ENCODE results near the gene NUDT2. TPM values are rescaled to one million over a fixed set of nuclear protein-coding genes. Genes with fewer than 3 reads are reported as not detected.

NUDT2 gene
- total and polyA plus RNA-seq, 5 experiments from 2014 or later, result 18.9 to 71.2 (median 28.0) TPM

GRCh38 chr9:34374339-34374738 is 45.0 kb downstream of the NUDT2 start:
- Mint-ChIP-seq H3K9me3 (no peaks in the 10 kb centered on the region), H3K4me1 (peaks cover 18 to 30% (median 27%) of the 10 kb centered on the region in 4 donors), H3K27me3 (no peaks in the 10 kb centered on the region), H3K36me3 (peaks cover 0 to 2% (median 0%) of the 10 kb centered on the region in 3 donors), H3K4me3 (peak overlapping the region in 1 of 10 donors; percentile 25), H3K27ac (peak overlapping the region in 3 of 10 donors; percentile 3 to 22 (median 3))
- POLR2A ChIA-PET, result interaction anchor here (0.6 kb wide), 2 partner anchors 106 to 336 kb away, joined by 4 read pairs; no protein-coding TSS in a partner anchor
- DNase-seq, result no peak
- no peak for ATAC-seq

DNA sequence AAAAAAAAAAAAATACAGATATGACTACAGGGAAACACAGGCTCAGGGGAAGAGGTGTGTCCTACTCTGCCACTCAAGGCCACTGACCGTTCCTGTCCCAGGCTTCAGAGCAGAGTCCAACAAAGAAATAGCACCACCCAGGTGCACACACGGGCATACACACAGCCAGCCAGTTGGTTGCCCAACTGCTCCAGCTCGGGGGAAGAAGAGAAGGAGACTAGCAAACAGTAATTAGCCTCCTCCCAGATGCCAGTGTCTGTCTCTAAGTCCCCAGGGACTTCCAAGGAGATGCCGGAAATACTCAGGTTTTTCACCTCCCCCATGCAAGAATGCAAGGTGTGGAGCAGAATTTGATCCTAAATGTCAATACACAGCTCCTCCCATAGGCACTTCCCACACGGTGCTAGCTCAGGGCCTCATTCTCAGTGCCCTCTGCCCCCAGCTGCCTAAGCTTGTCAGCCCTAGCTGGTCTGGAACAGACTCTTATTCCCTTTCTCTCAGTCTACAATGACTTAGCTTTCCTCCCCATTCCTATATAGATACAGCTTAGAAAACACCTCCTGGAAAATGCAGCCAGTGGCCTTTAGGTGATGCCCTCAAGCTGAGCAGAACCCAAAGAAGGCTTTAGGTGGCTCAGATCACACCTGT is 45.7 kb downstream of the NUDT2 start:
- H3K27me3 Mint-ChIP-seq, result no peaks in the 10 kb centered on the region

GRCh38 chr9:34375901-34376595 is 46.7 kb downstream of the NUDT2 start:
- POLR2A ChIA-PET, result interaction anchor here (1.3 to 3.6 kb wide), 4 partner anchors 45 to 327 kb away, joined by 4 to 27 read pairs (median 8); partner anchors contain the start of genes KIF24, NUDT2, UBAP1 and UBAP2

More for the DNA sequence above, 45.7 kb downstream of the NUDT2 start:
- Mint-ChIP-seq H3K4me1 (peaks cover 23 to 37% (median 33%) of the 10 kb centered on the region in 4 donors), H3K4me3 (peak overlapping the region; percentile 69 to 95 (median 93)), H3K36me3 (no peaks in the 10 kb centered on the region), H3K9me3 (no peaks in the 10 kb centered on the region), H3K27ac (peak overlapping the region in 8 of 10 donors; percentile 30 to 92 (median 72))
- POLR2A ChIA-PET, result interaction anchor here (3.6 kb wide), 1 partner anchor 43 kb away, joined by 27 read pairs; the partner anchor contains the start of genes KIF24 and NUDT2
- ATAC-seq (no peak), DNase-seq (no peak)

DNA sequence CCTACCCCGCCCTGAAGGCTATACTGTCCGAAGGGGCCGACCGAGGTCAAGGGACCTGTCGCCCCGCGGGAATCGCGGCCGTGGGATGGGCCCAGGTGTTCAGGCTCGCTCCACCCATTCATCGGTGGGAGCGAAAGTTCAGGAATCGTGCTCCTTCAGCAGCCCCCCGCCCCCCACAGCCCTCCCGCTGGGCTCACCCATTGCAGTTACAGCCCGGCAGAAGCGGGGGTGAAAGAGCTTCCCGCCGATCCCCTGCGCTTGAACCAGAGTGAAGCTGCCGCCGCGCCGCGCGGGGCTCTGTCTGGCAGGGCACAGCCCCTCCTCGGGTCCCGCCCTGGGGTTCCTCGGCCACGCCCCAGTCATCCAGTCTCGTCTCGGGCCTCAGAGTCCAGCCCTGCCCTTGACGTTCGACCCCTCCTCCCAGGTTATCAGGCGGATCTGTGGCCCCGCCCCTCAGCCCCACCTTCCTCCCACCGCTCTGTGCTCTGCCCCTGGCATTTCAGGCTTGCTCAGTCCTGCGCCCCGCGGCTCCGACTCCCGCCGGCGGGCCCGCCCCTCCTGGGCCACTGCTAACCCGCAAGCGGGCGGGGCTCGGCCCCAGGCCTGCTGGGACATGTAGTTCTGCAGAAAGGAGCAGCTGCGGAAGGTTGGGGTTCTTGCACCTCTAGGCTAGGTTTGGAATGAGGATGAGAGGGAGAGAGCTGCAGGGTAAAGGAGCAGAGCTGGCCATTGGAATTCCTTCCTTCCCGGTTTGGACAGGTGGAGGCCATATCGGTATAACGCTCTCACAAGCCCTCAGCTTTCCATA is 47.4 kb downstream of the NUDT2 start, which contains the start of gene MYORG:
MYORG (minus strand) TSS at position 303 of the 808 bp plus-strand sequence. CDS start 3,955 bp downstream, outside the sequence.
- peak within 1 kb of the TSS; percentile 36 to 92 (median 88) for H3K27ac Mint-ChIP-seq
- peaks cover 29 to 55% (median 50%) of the 10 kb centered on the region in 4 donors for H3K4me1 Mint-ChIP-seq
- no peaks in the 10 kb centered on the region for H3K36me3 Mint-ChIP-seq
- DNase-seq (peak; percentile 85 to 98 (median 95)), ATAC-seq (peak; percentile 76 to 80)
- H3K4me3 Mint-ChIP-seq, result peak within 1 kb of the TSS; percentile 83 to 95 (median 93)
- no peaks in the 10 kb centered on the region for H3K27me3 Mint-ChIP-seq
- no peaks in the 10 kb centered on the region for H3K9me3 Mint-ChIP-seq
- POLR2A ChIA-PET, result interaction anchor here (0.6 to 3.6 kb wide), 6 partner anchors 10 to 563 kb away, joined by 3 to 27 read pairs (median 4); partner anchors contain the start of genes KIF24, NUDT2, UBAP1 and UBAP2

More at GRCh38 chr9:34375901-34376595, 46.7 kb downstream of the NUDT2 start:
- H3K27ac Mint-ChIP-seq, result peak overlapping the region; percentile 36 to 92 (median 80)
- H3K27me3 Mint-ChIP-seq, result no peaks in the 10 kb centered on the region
- ATAC-seq (peak; percentile 10 to 18), DNase-seq (peak in 8 of 10 donors; percentile 27 to 76 (median 45))
- H3K9me3 Mint-ChIP-seq, result no peaks in the 10 kb centered on the region
- H3K36me3 Mint-ChIP-seq, result no peaks in the 10 kb centered on the region
- H3K4me3 Mint-ChIP-seq, result peak overlapping the region; percentile 83 to 95 (median 93)
- peaks cover 26 to 47% (median 43%) of the 10 kb centered on the region in 4 donors for H3K4me1 Mint-ChIP-seq

DNA sequence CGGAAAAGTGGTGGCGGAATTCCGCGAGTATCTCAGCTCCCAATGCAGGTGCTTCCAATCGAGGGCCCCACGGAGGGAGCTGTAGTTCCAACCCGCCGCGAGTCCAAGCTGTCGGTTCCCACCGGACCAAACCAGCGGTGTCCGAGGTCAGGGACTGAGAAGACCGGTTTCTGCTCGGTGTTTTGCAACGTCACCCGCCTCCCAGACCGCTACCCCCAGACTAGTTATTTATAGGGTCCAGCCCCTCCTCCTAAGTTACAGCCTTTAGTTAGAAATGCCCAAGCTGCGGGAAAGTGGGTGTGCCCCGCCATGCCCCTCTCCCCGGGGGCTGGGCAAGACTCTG is 48.0 kb downstream of the NUDT2 start:
- DNase-seq (peak in 1 of 10 donors; percentile 64), ATAC-seq (no peak)
- no peaks in the 10 kb centered on the region for H3K36me3 Mint-ChIP-seq
- peaks cover 30 to 56% (median 51%) of the 10 kb centered on the region in 4 donors for H3K4me1 Mint-ChIP-seq
- peak overlapping the region in 1 of 10 donors; percentile 29 for H3K27ac Mint-ChIP-seq
- peak overlapping the region; percentile 83 to 95 (median 93) for H3K4me3 Mint-ChIP-seq
- H3K9me3 Mint-ChIP-seq, result no peaks in the 10 kb centered on the region
- H3K27me3 Mint-ChIP-seq, result no peaks in the 10 kb centered on the region
- POLR2A ChIA-PET, result interaction anchor here (0.6 to 3.6 kb wide), 4 partner anchors 11 to 564 kb away, joined by 3 to 27 read pairs (median 8); partner anchors contain the start of genes KIF24 and NUDT2

DNA sequence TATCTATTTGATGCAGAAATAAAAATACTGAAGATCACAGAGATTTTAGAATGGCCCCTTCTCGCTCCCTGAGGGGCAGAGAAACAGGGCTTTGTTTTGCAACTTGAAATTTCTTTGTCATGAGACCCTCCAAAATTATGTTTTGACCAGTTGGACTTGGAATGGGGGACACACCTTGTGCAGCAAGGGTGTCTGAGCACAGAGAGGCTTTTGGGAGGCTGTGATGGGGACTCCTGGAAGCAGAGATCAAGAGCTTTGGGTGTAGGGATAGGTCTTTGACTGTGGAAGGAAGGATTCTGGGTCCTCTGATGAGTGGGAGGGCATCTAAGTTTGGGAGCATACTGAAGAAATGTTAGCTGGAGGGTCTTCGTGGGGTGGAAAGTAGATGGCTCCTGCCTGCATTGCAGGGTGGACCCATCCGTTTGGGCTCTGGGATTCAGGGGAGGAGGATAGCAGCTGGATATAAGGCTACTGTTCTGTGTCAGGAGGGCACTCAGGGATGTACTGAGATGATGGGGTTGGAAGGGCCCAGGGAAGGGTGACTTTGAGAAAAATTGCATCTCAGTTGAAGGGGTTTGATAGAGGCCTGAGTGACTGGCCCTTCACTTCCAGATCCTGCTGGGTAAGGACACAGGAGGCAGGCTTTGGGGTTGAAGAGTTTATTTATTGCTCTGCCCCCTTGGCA is 49.1 kb downstream of the NUDT2 start:
- H3K4me1 Mint-ChIP-seq, result peaks cover 30 to 62% (median 53%) of the 10 kb centered on the region in 4 donors
- POLR2A ChIA-PET, result interaction anchor here (0.6 to 3.6 kb wide), 11 partner anchors 28 to 562 kb away, joined by 3 to 27 read pairs (median 4); partner anchors contain the start of genes DCAF12, KIF24, NUDT2 and UBE2R2
- H3K27ac Mint-ChIP-seq, result peak overlapping the region in 4 of 10 donors; percentile 12 to 96 (median 66)

DNA sequence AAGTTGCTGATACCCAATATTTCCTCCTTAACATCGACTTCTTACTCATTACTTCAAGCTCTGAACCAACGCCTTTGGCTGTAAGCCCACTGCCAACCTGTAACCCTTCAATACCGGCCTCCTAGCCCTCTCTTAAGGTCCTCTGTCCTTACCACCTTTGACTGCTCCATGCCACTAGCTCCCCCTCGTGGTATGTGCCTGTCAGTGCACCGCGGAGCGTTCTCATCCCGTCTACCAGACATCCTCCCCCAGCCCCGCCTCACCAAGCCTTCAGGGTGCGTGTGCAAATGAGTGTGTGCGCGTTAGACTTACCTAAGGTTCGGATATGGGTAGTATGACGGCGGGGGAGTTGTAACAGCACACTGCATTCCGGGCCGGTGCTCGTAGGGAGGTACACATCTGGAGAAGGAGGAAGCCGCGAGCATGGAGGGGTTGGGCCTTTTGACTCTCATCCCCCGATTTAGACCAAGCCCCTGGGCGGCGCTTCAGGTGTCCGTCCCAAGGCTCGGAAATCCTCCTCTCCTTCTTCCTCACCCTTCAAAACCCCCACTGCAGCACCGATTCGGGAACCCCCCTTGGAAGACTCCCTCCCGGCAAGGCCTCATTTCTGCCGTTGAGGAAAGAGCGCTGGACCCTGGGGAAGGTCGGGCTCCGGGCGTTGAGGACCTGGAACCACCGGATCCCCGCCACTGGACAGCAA is 50.1 kb downstream of the NUDT2 start:
- POLR2A ChIA-PET, result interaction anchor here (0.6 to 2.7 kb wide), 12 partner anchors 44 to 563 kb away, joined by 3 to 22 read pairs (median 3); partner anchors contain the start of genes DCAF12 and UBE2R2
- H3K27me3 Mint-ChIP-seq, result no peaks in the 10 kb centered on the region
- peak; percentile 77 to 93 (median 88) for DNase-seq
- no peaks in the 10 kb centered on the region for H3K36me3 Mint-ChIP-seq
- H3K9me3 Mint-ChIP-seq, result no peaks in the 10 kb centered on the region
- H3K27ac Mint-ChIP-seq, result peak overlapping the region; percentile 39 to 96 (median 88)
- H3K4me3 Mint-ChIP-seq, result peak overlapping the region; percentile 75 to 97 (median 90)
- H3K4me1 Mint-ChIP-seq, result peaks cover 32 to 62% (median 53%) of the 10 kb centered on the region in 4 donors
- ATAC-seq, result peak; percentile 28 to 29

More for the DNA sequence above, 49.1 kb downstream of the NUDT2 start:
- no peak for ATAC-seq
- Mint-ChIP-seq H3K36me3 (no peaks in the 10 kb centered on the region), H3K9me3 (no peaks in the 10 kb centered on the region), H3K4me3 (peak overlapping the region in 9 of 10 donors; percentile 33 to 87 (median 43)), H3K27me3 (no peaks in the 10 kb centered on the region)
- DNase-seq, result no peak

DNA sequence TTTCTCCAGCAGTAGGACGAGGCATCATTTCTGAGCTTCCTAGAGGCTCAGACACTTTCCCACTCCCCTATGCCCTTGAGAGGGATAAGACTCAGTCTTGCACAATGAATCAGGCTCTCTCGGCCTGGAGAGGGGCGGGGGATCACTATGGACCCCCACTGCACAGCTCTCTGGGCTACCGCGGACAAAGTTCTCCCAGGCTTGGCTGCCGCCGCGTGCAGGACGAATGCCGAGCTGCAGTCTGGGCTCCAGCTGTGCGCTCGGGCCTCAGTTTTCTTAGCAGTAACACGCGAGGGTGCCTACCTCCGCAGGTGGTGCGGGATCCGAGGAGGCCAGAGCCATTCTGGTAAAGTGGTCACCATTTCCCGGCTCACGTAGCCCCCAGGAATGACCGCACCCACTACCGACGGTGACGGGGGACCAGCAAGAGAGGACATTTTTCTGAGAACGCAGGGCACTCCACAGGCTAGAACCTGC is 50.7 kb downstream of the NUDT2 start:
- H3K36me3 Mint-ChIP-seq, result no peaks in the 10 kb centered on the region
- peak overlapping the region; percentile 75 to 97 (median 90) for H3K4me3 Mint-ChIP-seq
- no peak for DNase-seq
- peak overlapping the region in 9 of 10 donors; percentile 32 to 96 (median 88) for H3K27ac Mint-ChIP-seq
- POLR2A ChIA-PET, result interaction anchor here (0.9 to 2.7 kb wide), 10 partner anchors 42 to 564 kb away, joined by 3 to 22 read pairs (median 3); partner anchors contain the start of genes UBAP1 and UBE2R2
- no peak for ATAC-seq
- no peaks in the 10 kb centered on the region for H3K9me3 Mint-ChIP-seq
- H3K27me3 Mint-ChIP-seq, result no peaks in the 10 kb centered on the region
- H3K4me1 Mint-ChIP-seq, result peaks cover 32 to 62% (median 53%) of the 10 kb centered on the region in 4 donors

DNA sequence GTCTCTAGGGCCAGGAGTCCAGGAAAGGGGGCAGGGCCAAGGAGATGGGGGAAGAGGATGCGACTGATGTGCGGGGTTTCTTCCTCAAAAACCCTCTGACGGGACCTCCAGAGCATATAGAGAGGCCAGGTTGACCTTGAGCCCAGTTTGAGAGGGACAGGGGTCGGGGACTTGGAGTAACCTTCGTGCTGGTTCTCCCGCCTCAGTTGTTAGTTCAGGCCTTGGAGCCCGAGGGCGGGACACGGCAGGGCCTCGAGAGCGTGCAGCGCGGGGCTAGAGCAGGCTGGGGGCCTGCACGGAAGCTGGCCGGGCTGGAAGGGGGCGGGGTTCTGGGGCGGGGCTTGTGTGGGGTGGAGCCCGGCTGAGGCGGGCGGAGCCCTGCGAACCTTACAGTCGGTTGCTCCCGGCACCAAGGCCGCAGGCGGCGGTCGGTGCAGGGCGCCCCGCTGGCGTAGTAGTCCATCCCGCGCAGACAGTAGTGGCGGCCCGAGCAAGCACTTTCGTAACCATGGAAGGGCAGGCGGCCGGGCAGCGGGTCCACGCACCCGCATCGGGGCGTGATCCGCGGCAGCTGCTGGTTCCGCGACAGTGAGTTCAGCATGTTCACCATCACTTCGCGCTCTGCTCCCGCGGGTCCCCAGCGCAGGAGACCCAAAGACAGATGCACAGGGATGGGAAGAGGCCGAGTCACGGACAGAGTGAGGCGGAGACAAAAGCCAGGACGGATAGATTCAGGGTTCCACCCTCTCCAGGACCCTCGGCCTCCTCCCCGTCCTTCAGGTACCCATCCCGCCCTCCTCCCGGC is 51.3 kb downstream of the NUDT2 start:
- Mint-ChIP-seq H3K27ac (peak overlapping the region; percentile 32 to 96 (median 88)), H3K27me3 (no peaks in the 10 kb centered on the region), H3K9me3 (no peaks in the 10 kb centered on the region), H3K4me1 (peaks cover 32 to 55% (median 47%) of the 10 kb centered on the region in 4 donors), H3K36me3 (no peaks in the 10 kb centered on the region), H3K4me3 (peak overlapping the region; percentile 75 to 97 (median 90))
- POLR2A ChIA-PET, result interaction anchor here (0.6 to 2.7 kb wide), 12 partner anchors 12 to 1775 kb away, joined by 3 to 22 read pairs (median 3); partner anchors contain the start of genes UBAP1 and UBE2R2
- DNase-seq, result peak; percentile 51 to 84 (median 76)
- peak; percentile 47 to 60 for ATAC-seq

DNA sequence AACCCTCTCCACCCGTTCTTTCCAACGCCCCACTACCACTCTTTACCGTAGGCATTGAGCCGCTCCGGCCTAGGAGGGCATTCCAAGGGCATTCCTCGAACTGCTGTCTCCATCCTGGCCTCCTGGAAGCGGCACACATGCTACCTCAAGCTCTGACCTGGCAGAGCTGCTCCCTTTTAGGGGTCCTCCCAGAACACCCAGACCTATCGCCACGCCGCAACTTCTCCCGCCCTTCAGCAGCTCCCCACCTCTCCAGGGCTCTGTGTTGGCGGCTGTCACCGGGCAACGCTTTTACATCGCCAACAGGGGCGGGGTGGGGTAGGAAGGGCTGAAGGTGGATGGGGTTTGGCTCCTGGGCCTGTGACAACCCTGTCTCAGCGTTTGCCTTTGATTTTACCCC is 52.0 kb downstream of the NUDT2 start:
- ATAC-seq (peak in 1 of 2 donors; percentile 3), DNase-seq (peak in 7 of 10 donors; percentile 35 to 74 (median 48))
- H3K27me3 Mint-ChIP-seq, result no peaks in the 10 kb centered on the region
- peaks cover 28 to 49% (median 41%) of the 10 kb centered on the region in 4 donors for H3K4me1 Mint-ChIP-seq
- H3K36me3 Mint-ChIP-seq, result no peaks in the 10 kb centered on the region
- no peaks in the 10 kb centered on the region for H3K9me3 Mint-ChIP-seq
- POLR2A ChIA-PET, result interaction anchor here (0.6 to 1.7 kb wide), 5 partner anchors 11 to 1775 kb away, joined by 3 to 4 read pairs (median 3); no protein-coding TSS in a partner anchor
- peak overlapping the region in 9 of 10 donors; percentile 72 to 93 (median 88) for H3K27ac Mint-ChIP-seq
- H3K4me3 Mint-ChIP-seq, result peak overlapping the region; percentile 75 to 97 (median 90)
